ENCODE results near the gene CARS2. TPM values are rescaled to one million over a fixed set of nuclear protein-coding genes. Genes with fewer than 3 reads are reported as not detected.

Gene CARS2
- total and polyA plus RNA-seq, 2 experiments from 2014 or later, result 39.0 to 53.5 TPM

DNA sequence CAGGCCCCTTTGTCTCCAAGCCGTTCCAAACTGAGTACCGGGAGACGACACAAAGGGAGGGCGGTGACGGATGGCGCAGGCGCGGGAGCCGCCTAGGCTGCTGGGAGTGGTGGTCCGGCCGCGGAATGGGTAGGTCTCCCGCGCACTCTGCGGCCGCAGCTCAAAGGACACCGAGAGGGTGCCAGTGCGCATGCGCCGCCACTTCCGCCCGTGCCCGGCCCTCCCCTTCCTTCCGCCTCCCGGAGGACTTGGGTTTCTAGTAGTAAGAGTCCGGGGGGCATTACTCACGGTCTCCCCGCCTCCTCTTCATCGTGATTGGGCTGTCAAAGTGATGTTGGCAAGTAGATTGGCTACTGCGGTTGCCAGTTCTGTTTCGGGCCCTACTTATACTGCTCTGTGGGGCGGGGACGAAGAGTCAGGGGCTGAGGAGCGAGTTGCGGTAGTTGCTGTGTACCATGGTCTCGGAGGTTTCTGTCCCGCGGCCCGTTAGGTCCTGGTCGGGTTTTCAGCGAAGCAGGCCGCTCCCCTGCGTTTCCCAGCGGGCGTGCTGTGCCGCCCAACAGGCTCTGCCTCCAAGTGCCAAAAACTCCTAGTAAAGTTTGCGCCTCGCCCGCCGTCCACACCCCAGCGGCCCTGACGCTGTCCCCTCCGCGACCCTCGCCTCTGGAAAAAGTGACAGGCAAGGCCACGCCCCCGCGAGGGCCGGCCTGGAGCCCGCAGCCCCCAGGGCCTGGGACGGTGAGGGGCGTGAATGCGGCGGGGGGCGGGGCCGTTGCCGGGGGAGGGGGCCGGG lies 7.1 kb upstream of the CARS2 start:
- peak overlapping the region; percentile 94 for H3K4me3 Mint-ChIP-seq
- Histone ChIP-seq H3K4me1 (ENCODE audit: insufficient read depth) (peaks cover 14% of the 10 kb centered on the region), H3K79me2 (replicated peaks; ENCODE audit: insufficient read depth) (peaks cover 35% of the 10 kb centered on the region), H3K9me2 (ENCODE audit: insufficient read depth) (no peaks in the 10 kb centered on the region), H3F3A (replicated peaks; ENCODE audit: low read depth) (peaks cover 9% of the 10 kb centered on the region; the same call in 1 of the 2 replicates), H3K27me3 (ENCODE audit: insufficient read depth) (no peaks in the 10 kb centered on the region), H3K4me2 (peak overlapping the region; percentile 90), H4K20me1 (replicated peaks; ENCODE audit: insufficient read depth) (peaks cover 22% of the 10 kb centered on the region), H3K36me3 (ENCODE audit: insufficient read depth) (no peaks in the 10 kb centered on the region), H3K27ac (ENCODE audit: low read depth) (peak overlapping the region; percentile 94), H3K4me3 (peak overlapping the region; percentile 80), H2AFZ (no peak overlapping the region)
- H3K4me1 Mint-ChIP-seq, result peaks cover 18% of the 10 kb centered on the region
- ATAC-seq, result peak; percentile 56
- TF ChIP-seq, protein P1, sequence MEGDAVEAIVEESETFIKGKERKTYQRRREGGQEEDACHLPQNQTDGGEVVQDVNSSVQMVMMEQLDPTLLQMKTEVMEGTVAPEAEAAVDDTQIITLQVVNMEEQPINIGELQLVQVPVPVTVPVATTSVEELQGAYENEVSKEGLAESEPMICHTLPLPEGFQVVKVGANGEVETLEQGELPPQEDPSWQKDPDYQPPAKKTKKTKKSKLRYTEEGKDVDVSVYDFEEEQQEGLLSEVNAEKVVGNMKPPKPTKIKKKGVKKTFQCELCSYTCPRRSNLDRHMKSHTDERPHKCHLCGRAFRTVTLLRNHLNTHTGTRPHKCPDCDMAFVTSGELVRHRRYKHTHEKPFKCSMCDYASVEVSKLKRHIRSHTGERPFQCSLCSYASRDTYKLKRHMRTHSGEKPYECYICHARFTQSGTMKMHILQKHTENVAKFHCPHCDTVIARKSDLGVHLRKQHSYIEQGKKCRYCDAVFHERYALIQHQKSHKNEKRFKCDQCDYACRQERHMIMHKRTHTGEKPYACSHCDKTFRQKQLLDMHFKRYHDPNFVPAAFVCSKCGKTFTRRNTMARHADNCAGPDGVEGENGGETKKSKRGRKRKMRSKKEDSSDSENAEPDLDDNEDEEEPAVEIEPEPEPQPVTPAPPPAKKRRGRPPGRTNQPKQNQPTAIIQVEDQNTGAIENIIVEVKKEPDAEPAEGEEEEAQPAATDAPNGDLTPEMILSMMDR (conservative IDR thresholded peaks at IDR 0.05; ENCODE audit: low read depth in 2 of 2), result no peak
- TF ChIP-seq, protein P2, sequence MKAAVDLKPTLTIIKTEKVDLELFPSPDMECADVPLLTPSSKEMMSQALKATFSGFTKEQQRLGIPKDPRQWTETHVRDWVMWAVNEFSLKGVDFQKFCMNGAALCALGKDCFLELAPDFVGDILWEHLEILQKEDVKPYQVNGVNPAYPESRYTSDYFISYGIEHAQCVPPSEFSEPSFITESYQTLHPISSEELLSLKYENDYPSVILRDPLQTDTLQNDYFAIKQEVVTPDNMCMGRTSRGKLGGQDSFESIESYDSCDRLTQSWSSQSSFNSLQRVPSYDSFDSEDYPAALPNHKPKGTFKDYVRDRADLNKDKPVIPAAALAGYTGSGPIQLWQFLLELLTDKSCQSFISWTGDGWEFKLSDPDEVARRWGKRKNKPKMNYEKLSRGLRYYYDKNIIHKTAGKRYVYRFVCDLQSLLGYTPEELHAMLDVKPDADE (IDR thresholded peaks at IDR 0.05), result peak; percentile 52; the same call in 1 of the 2 replicates
- TF ChIP-seq EZH2 (IDR thresholded peaks at IDR 0.05; ENCODE audit: low read depth, unreplicated experiment), result no peak
- TF ChIP-seq ZNF331 (CRISPR knock-in tag; IDR thresholded peaks at IDR 0.05; ENCODE audit: low read depth), result no peak
- peak; percentile 85 for TF ChIP-seq POLR2AphosphoS5 (IDR thresholded peaks at IDR 0.05; ENCODE audit: low read depth)
- peak; percentile 45; the same call in 1 of the 2 replicates for TF ChIP-seq CREB1 (CRISPR knock-in tag; IDR thresholded peaks at IDR 0.05; ENCODE audit: low read depth)
- TF ChIP-seq NANOG (IDR thresholded peaks at IDR 0.05; ENCODE audit: borderline replicate concordance), result no peak
- TF ChIP-seq ZNF114 (CRISPR knock-in tag; IDR thresholded peaks at IDR 0.05), result no peak
- TF ChIP-seq EZH2phosphoT487 (IDR thresholded peaks at IDR 0.05; ENCODE audit: unreplicated experiment), result no peak
- no peak for TF ChIP-seq JUNB (IDR thresholded peaks at IDR 0.05; ENCODE audit: unreplicated experiment)
- TF ChIP-seq, protein P3, sequence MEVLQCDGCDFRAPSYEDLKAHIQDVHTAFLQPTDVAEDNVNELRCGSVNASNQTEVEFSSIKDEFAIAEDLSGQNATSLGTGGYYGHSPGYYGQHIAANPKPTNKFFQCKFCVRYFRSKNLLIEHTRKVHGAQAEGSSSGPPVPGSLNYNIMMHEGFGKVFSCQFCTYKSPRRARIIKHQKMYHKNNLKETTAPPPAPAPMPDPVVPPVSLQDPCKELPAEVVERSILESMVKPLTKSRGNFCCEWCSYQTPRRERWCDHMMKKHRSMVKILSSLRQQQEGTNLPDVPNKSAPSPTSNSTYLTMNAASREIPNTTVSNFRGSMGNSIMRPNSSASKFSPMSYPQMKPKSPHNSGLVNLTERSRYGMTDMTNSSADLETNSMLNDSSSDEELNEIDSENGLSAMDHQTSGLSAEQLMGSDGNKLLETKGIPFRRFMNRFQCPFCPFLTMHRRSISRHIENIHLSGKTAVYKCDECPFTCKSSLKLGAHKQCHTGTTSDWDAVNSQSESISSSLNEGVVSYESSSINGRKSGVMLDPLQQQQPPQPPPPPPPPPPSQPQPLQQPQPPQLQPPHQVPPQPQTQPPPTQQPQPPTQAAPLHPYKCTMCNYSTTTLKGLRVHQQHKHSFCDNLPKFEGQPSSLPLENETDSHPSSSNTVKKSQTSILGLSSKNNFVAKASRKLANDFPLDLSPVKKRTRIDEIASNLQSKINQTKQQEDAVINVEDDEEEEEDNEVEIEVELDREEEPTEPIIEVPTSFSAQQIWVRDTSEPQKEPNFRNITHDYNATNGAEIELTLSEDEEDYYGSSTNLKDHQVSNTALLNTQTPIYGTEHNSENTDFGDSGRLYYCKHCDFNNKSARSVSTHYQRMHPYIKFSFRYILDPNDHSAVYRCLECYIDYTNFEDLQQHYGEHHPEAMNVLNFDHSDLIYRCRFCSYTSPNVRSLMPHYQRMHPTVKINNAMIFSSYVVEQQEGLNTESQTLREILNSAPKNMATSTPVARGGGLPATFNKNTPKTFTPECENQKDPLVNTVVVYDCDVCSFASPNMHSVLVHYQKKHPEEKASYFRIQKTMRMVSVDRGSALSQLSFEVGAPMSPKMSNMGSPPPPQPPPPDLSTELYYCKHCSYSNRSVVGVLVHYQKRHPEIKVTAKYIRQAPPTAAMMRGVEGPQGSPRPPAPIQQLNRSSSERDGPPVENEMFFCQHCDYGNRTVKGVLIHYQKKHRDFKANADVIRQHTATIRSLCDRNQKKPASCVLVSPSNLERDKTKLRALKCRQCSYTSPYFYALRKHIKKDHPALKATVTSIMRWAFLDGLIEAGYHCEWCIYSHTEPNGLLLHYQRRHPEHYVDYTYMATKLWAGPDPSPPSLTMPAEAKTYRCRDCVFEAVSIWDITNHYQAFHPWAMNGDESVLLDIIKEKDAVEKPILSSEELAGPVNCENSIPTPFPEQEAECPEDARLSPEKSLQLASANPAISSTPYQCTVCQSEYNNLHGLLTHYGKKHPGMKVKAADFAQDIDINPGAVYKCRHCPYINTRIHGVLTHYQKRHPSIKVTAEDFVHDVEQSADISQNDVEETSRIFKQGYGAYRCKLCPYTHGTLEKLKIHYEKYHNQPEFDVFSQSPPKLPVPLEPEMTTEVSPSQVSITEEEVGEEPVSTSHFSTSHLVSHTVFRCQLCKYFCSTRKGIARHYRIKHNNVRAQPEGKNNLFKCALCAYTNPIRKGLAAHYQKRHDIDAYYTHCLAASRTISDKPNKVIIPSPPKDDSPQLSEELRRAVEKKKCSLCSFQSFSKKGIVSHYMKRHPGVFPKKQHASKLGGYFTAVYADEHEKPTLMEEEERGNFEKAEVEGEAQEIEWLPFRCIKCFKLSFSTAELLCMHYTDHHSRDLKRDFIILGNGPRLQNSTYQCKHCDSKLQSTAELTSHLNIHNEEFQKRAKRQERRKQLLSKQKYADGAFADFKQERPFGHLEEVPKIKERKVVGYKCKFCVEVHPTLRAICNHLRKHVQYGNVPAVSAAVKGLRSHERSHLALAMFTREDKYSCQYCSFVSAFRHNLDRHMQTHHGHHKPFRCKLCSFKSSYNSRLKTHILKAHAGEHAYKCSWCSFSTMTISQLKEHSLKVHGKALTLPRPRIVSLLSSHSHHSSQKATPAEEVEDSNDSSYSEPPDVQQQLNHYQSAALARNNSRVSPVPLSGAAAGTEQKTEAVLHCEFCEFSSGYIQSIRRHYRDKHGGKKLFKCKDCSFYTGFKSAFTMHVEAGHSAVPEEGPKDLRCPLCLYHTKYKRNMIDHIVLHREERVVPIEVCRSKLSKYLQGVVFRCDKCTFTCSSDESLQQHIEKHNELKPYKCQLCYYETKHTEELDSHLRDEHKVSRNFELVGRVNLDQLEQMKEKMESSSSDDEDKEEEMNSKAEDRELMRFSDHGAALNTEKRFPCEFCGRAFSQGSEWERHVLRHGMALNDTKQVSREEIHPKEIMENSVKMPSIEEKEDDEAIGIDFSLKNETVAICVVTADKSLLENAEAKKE (CRISPR knock-in tag; IDR thresholded peaks at IDR 0.05), result no peak
- TF ChIP-seq, protein P4, sequence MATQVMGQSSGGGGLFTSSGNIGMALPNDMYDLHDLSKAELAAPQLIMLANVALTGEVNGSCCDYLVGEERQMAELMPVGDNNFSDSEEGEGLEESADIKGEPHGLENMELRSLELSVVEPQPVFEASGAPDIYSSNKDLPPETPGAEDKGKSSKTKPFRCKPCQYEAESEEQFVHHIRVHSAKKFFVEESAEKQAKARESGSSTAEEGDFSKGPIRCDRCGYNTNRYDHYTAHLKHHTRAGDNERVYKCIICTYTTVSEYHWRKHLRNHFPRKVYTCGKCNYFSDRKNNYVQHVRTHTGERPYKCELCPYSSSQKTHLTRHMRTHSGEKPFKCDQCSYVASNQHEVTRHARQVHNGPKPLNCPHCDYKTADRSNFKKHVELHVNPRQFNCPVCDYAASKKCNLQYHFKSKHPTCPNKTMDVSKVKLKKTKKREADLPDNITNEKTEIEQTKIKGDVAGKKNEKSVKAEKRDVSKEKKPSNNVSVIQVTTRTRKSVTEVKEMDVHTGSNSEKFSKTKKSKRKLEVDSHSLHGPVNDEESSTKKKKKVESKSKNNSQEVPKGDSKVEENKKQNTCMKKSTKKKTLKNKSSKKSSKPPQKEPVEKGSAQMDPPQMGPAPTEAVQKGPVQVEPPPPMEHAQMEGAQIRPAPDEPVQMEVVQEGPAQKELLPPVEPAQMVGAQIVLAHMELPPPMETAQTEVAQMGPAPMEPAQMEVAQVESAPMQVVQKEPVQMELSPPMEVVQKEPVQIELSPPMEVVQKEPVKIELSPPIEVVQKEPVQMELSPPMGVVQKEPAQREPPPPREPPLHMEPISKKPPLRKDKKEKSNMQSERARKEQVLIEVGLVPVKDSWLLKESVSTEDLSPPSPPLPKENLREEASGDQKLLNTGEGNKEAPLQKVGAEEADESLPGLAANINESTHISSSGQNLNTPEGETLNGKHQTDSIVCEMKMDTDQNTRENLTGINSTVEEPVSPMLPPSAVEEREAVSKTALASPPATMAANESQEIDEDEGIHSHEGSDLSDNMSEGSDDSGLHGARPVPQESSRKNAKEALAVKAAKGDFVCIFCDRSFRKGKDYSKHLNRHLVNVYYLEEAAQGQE (IDR thresholded peaks at IDR 0.05; ENCODE audit: unreplicated experiment), result no peak
- no peak for TF ChIP-seq STAT1 (IDR thresholded peaks at IDR 0.05; ENCODE audit: unreplicated experiment)
- H3K27ac Mint-ChIP-seq, result peak overlapping the region; percentile 99
- DNase-seq (ENCODE audit: low spot score), result peak; percentile 98
- peaks cover 15% of the 10 kb centered on the region for H3K27me3 Mint-ChIP-seq (ENCODE audit: insufficient read depth, low read depth, poor library complexity)
- peaks cover 4% of the 10 kb centered on the region; the same call in 2 of the 3 replicates for H3K36me3 Mint-ChIP-seq (ENCODE audit: low read depth)
- peaks cover 5% of the 10 kb centered on the region; the same call in 1 of the 3 replicates for H3K9me3 Mint-ChIP-seq

Data from GM23338 (cell line).